ENCODE measurements around the gene ECHS1. TPM values are rescaled to one million over a fixed set of nuclear protein-coding genes. Genes with fewer than 3 reads are reported as not detected.

Gene ECHS1
- total RNA-seq, 4 donors from 2014 or later, result 44.2 to 64.9 (median 54.7) TPM

DNA sequence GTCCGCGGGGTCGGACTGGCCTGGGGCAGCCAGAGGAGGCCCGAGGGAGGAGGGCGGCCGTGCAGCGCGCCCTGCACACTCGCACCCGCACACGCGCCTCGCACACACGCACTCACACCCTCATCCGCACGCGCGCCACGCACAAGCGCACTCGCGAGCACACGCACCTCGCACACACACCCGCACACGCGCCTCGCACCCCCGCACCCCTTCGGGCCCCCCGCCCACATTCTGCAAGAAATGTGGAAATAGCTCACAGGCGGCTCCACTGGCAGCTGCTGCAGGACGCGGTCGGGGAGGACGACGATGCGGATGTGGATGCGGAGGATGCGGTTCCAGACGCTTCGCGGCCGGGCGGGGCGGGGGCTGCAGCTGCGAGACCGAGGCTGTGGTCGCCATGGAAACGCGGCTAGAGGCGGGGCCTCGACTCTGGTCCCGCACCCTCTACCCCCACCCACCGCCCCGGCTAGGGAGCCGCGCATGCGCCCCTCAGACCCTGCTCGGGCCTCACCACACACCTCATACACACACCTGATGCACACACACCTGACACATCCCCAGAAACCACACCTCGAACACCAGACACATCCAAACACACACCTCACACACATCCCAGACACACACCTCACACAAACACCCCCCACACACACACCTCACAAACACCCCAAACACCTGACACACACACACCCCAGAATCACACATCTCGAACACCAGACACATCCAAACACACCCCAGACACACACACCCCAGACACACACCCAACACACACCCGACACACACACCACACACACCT, 36.4 kb downstream of the ECHS1 start, which contains the start of gene CALY:
Gene CALY, minus strand, starts transcription at position 320 of the 793 bp plus-strand sequence. CDS start 7,907 bp downstream, outside the sequence.
- H3K4me3 ChIP-seq, result peak within 1 kb of the TSS; percentile 38
- WGBS, result 30% methylated on average over 20 of the region's 63 CpGs

DNA sequence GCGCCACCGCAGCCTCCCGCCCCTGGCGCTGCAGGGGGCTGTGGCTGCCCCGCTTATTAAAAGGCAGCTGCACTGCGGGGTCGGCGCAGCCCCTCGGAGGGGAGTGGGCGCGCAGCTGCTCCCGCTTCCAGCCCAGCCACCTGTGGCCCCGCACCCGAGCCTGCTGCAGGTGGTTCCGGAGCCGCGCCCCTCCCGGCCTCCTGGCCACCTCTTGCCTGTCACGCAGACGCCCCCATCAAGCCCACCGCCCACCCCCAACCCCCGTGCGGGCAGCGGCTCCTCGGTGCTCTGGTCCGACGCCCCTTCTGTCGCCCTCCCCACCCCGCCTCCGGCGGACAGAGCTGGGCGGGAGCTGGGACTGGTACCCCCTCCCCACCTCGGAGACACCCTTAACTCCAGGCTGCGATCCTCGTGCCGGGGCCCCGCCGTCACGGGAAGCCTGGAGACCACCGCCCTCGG, 37.0 kb downstream of the ECHS1 start:
- Histone ChIP-seq H3K4me3 (peak overlapping the region; percentile 38), H3K27me3 (peaks cover 85% of the 10 kb centered on the region)

More for the DNA sequence above, 36.4 kb downstream of the ECHS1 start, which contains the start of gene CALY:
- H3K9me3 ChIP-seq, result no peaks in the 10 kb centered on the region
- H3K4me1 ChIP-seq, result peaks cover 23% of the 10 kb centered on the region
- H3K27me3 ChIP-seq, result peaks cover 85% of the 10 kb centered on the region
- TF ChIP-seq POLR2A (IDR thresholded peaks at IDR 0.05) (no peak), POLR2AphosphoS5 (IDR thresholded peaks at IDR 0.05) (no peak), EP300 (IDR thresholded peaks at IDR 0.05) (no peak)
- TF ChIP-seq, protein P1, sequence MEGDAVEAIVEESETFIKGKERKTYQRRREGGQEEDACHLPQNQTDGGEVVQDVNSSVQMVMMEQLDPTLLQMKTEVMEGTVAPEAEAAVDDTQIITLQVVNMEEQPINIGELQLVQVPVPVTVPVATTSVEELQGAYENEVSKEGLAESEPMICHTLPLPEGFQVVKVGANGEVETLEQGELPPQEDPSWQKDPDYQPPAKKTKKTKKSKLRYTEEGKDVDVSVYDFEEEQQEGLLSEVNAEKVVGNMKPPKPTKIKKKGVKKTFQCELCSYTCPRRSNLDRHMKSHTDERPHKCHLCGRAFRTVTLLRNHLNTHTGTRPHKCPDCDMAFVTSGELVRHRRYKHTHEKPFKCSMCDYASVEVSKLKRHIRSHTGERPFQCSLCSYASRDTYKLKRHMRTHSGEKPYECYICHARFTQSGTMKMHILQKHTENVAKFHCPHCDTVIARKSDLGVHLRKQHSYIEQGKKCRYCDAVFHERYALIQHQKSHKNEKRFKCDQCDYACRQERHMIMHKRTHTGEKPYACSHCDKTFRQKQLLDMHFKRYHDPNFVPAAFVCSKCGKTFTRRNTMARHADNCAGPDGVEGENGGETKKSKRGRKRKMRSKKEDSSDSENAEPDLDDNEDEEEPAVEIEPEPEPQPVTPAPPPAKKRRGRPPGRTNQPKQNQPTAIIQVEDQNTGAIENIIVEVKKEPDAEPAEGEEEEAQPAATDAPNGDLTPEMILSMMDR (IDR thresholded peaks at IDR 0.05), result no peak
- no peak within 1 kb of the TSS for H3K27ac ChIP-seq
- no peaks in the 10 kb centered on the region for H3K36me3 ChIP-seq
- DNase-seq (ENCODE audit: low spot score in 2 of 2), result no peak

DNA sequence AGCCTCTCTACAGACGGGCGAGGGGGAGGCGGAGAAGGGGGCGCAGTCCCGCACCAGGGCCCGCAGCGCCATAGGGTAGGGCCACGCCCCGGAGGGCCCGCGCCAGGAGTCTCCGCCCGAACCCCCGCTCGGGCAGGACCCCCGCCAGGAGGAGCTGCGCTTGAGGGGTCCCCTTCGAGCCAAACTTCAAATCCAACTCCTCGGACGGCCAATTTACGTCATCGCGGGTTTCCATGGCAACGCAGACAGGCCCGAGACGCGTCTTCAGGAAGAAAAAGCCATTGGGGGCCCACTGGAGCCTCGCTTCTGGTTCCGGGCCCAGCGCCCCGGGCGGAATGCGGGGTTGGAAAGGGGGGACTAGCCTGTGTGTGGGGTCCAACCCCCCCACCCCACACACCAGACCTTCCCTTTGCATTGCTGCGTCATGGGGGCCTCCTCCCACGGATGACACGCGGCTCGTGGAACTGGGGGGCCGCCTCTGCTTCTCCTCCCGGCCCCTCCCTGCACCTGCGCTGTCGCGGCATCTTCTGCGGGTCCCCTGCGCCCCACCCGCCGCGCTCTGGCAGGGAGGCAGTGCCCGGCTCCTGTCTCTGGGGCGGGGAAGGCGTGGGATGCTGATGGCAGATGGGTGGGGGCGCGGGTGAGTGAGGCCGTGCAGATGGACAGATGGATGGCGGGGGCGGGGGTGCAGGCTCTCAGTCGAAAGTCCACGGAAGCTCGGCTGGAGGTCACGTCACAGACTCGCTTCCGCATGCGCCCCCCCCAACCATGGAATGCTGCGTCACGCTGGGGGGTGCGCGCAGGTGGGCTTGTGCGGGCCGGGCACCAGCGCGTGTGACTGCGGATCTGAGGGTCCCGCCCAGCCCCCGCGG, 37.7 kb downstream of the ECHS1 start:
- Histone ChIP-seq H3K27me3 (peaks cover 84% of the 10 kb centered on the region), H3K4me1 (peaks cover 23% of the 10 kb centered on the region), H3K4me3 (peak overlapping the region; percentile 38), H3K27ac (no peak overlapping the region), H3K36me3 (no peaks in the 10 kb centered on the region), H3K9me3 (no peaks in the 10 kb centered on the region)
- WGBS, result no CpG with 5 or more reads among the region's 75 CpGs
- TF ChIP-seq POLR2AphosphoS5 (IDR thresholded peaks at IDR 0.05), result no peak
- no peak for TF ChIP-seq POLR2A (IDR thresholded peaks at IDR 0.05)
- no peak for TF ChIP-seq EP300 (IDR thresholded peaks at IDR 0.05)
- TF ChIP-seq, protein P1 (IDR thresholded peaks at IDR 0.05), result no peak
- no peak for DNase-seq (ENCODE audit: low spot score in 2 of 2)

More for the DNA sequence above, 37.0 kb downstream of the ECHS1 start:
- no peak for DNase-seq (ENCODE audit: low spot score in 2 of 2)
- peaks cover 23% of the 10 kb centered on the region for H3K4me1 ChIP-seq
- no peak overlapping the region for H3K27ac ChIP-seq
- H3K9me3 ChIP-seq, result no peaks in the 10 kb centered on the region
- WGBS, result 3% methylated on average over 7 of the region's 41 CpGs
- H3K36me3 ChIP-seq, result no peaks in the 10 kb centered on the region
- TF ChIP-seq, protein P1 (IDR thresholded peaks at IDR 0.05), result no peak
- TF ChIP-seq POLR2AphosphoS5 (IDR thresholded peaks at IDR 0.05) (no peak), EP300 (IDR thresholded peaks at IDR 0.05) (no peak), POLR2A (IDR thresholded peaks at IDR 0.05) (no peak)

DNA sequence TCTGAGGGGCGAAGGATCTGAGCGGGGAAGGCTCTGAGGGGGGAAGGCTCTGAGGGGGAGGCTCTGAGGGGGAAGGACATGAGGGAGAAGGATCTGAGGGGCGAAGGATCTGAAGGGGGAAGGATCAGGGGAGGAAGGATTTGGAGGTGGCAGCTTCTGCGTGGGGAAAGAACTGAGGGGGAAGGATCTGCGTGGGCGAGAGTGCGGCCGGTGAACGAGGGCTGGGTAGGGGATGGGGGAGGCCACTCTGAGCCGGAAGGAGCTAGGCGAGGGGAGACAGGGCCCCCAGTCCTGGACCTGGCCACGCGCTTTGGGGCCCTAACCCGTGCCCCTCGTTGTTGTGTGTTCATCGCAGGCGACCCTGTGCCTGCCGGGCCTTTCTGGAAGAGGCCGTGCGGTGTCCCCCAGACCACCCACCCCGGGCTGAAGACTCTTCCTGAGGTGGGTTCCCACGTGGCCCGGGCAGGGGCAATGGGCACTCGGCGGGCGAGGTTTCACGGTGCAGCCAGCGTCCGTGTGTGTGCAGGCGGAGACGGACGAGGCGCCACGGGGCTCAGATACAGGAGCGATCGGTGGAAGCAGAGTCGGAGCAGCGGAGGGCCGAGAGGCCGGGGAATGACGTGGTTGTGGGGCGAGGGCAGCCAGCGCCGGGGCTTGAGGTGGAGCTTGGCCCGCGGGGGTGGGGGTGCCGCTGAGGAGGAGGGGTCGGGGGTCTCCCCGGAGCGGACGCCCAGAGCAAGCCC, 38.5 kb downstream of the ECHS1 start:
- no peak for DNase-seq (ENCODE audit: low spot score in 2 of 2)
- TF ChIP-seq POLR2A (IDR thresholded peaks at IDR 0.05) (no peak), POLR2AphosphoS5 (IDR thresholded peaks at IDR 0.05) (no peak), EP300 (IDR thresholded peaks at IDR 0.05) (no peak)
- TF ChIP-seq, protein P1 (IDR thresholded peaks at IDR 0.05), result no peak
- H3K9me3 ChIP-seq, result no peaks in the 10 kb centered on the region
- H3K36me3 ChIP-seq, result no peaks in the 10 kb centered on the region
- H3K27me3 ChIP-seq, result peaks cover 76% of the 10 kb centered on the region
- peak overlapping the region; percentile 38 for H3K4me3 ChIP-seq
- H3K27ac ChIP-seq, result no peak overlapping the region
- H3K4me1 ChIP-seq, result peaks cover 27% of the 10 kb centered on the region
- 38% methylated on average over 18 of the region's 51 CpGs for WGBS

All from suprapubic skin (tissue), 4 donors.